Putamen (tissue), 1 donor: ENCODE measurements around the gene ATXN3L.

ENCODE experiments used
- DNase-seq: peaks from one replicate; pipeline ENCODE4 v3.0.0-alpha.2; 2016; ENCODE audit warnings: low spot score

The ATXN3L gene

DNA sequence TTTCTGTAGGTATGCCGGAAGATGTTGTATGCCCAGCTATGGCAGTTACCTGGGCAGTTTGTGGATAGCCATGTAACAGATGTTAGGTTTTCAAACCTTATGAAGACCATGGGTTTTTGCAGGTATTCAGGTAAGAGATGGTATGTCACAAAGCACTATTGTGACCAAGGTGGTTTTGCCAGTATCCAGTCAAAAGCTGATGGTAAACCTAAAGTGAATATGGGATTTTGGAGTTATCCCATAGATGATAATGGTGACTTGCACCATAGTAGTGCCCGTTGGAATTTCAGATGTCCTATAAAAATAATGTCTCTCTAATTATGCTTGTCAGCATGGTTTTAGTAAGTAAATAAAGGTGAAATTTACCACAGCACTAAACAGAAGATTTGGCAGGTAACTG is at the start of gene ATXN3L:
Gene ATXN3L, minus strand, starts transcription at position 101 of the 400 bp plus-strand sequence. CDS start 119 bp downstream, outside the sequence.
- no peak for DNase-seq

DNA sequence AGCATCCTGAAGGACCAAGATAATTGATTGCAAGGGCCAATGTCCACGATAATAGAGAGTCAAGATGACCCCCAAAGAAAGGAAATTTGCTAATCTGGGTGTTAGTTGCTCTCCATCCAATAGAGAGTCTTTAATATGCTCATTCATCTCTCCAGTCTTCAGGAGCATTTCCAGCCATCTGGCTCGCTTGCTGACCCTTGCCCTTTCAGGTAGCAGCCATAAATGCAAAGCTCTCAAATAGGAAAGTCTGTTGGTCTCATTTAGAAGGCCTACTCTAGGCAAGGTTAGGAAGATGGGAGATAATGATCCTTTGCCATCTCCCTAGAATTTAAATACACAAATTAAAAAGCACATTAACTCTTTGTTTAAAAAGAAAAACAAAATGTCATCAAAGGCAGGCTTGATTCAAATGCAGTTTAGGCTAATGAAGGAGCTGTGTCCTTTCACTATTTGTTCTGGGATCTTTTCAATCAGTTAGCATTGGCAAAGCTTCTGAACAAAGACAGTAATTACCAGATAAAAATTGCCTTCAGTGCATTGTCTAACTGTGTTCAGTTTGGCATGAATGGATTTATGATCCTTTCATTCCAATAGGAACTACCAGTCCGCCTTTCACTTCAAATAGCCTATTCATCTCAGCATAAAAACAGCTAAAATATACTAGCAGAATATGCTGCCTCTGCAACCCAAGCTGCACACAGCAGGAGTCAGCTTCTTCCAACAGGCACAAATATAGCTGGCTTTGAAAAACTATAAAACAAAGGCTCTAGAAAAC is 49.6 kb upstream of the ATXN3L start:
- DNase-seq: no peak

DNA sequence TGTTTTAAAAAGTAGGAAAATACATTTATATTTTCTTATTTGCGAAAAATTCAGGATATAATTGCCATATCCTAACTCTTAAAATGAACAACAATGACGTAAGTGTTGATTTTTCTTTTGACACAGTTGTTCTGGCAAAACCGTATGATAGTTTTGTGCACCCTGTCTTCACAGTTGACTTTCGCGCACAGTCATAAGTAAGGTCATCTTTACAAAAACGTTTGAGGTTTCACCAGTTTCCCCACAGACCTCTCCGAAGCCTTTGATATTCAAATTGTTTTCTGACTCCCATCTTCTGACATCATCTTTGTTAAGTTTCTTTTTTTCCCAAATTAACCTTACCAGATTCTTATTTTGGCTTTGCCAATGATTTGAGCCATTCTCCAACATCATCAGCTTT is 48.1 kb upstream of the ATXN3L start:
- no peak for DNase-seq

DNA sequence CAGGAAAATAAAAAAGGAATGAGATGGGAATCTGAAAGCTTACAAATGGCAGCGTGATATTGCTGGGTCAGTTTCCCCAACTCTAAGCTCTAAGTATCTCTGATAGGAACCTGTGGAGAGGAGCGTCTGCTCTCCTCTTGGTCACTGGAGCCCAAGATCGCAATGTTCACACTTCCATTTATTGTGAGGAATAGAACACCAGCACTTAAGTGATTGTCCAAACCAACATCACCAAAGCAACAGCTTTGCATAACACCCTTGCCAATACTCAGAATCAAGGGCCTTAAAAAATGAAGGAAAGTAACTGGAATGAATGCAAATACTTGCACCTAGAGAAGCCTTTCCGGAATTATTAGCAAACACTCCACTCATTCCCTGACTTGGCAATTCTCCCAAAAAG is 46.8 kb upstream of the ATXN3L start:
- DNase-seq: no peak

DNA sequence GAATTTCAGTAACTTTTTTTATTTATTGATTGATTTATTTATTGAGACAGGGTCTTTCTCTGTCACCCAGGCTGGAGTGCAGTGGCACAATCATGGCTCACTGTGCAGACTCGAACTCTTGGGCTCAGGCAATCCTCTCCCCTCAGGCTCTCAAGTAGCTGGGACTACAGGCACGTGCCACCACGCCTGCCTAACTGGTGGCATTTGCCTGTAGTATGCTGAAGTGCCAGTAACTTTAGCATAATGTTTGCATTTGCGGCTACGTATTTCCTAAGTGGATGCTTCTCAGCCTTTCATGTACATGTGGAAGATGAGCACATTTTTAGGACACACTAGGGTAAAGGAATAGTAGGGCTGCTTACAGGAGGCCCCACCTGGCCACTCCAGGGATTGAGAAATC is 45.3 kb upstream of the ATXN3L start:
- no peak for DNase-seq

DNA sequence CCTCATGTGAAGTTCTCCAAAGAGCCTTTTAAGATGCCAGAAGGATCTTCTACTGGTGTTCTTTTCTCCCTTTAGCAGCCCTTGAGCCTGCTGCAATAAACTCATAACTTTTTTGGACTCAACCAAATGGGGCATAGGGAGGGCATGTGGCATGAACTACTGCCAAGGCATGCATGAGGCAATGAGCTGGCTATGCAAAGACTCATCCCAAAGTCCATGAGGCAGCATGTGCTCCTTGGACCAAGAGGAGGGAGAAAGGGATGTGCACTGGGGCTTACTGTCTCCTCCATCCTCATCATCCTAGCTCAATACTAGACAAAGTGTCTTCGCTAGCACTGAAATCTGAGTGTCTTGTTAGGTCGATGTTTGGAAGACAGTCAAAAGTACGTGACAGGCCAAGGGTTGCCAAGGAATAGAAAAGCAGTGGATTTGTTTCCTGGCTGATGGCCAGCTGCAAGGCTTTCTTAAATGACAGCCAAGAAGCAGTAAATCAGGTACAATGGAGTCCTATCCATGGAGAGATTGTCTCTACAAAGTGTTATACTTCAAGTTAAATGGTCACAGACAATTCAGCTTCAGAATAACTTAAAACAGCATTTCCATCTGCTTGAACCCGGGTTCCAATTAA is 44.5 kb upstream of the ATXN3L start:
- no peak for DNase-seq

DNA sequence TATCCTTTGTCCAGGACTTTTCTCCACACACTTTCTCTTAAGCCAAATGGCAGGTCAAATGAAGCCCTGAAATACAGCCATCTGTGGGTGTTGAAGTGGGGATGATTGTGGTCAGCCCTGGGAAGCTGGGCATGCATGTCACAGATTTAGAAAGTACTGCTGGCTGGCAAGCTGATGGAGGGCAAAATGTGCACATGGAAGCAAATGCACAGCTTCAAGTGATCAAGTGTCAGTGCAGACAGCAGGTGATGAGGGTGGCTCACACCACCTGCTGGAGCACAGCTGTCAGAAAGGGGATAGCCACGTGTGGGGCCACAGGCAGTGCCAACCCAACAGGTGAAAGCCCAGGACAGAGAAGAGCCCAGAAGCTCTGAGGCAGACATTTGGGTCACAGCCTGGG is 40.3 kb upstream of the ATXN3L start:
- no peak for DNase-seq

DNA sequence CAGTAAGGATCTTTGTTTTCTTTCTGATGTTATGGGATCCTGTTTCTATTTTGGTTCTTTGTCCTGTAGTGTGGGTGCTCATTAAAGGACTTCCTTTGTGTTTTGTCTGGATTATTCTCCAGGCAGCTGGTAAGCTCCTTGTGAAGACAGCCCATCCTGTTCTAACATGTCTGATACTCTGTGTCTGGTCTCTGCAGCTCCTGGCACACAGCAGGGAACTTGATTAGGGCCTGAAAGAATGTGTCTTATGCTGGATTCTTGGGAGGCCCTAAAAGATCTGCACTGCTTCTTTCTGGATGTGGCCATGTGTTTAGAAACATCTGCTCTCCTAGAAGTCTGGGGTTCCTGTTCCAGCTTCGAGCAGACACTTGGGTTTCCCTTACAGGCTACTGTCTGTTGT is 38.1 kb upstream of the ATXN3L start:
- DNase-seq: no peak

DNA sequence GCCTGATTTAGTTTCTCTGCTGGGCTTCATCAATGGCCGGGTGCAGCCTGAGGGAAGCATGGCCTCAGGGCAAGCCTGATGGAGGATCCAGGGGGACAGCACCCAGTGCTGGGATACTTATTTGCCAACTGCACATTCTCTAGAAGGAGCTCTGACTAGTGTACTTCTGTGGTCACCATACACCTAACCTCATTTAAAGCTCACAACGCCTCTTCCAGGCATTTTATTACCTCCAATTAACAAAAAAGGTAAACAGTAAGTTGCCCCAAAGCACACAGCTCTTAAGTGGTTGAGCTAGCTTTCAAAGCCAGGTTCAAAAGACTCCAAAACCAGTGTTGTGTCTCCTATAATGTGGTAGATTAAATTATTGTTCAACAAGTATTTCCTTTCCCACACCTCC is 26.8 kb upstream of the ATXN3L start:
- no peak for DNase-seq

DNA sequence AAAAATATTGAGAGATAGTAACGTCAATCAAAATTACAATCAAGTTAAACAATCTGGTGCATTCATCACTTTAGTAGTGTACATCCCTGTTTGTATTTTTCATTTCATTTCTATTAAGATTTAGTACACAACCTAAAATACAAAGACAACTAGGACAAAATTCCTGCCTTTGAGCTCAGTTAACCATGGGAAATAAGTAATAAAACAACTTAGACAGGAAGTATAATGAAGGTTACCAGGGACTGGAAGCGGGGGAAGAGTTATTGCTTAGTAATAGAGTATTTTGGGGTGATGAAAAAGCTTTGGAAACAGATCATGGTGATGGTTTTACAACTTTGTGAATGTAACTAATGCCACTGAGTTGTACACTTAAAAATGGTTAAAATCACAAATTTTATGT is 25.6 kb upstream of the ATXN3L start:
- DNase-seq: no peak

DNA sequence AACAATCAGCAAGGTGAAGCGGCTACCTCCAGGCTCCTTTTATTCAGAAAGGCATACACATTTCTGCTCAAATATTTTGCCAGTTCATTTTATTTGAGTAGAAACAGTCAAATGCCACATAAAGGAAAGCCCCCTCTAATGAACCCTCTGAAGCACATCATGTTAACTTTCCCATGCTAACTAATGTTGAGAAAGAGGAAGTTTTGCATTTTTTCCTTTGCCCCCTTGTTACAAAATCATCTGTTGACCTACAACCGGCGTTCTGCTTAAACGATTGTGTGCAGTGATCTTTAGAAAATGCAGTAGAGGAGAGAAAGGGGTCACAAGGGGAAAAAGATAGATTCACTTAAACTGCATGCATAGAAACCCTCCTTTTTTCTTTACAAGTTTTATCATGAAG is 25.2 kb upstream of the ATXN3L start:
- DNase-seq: no peak

DNA sequence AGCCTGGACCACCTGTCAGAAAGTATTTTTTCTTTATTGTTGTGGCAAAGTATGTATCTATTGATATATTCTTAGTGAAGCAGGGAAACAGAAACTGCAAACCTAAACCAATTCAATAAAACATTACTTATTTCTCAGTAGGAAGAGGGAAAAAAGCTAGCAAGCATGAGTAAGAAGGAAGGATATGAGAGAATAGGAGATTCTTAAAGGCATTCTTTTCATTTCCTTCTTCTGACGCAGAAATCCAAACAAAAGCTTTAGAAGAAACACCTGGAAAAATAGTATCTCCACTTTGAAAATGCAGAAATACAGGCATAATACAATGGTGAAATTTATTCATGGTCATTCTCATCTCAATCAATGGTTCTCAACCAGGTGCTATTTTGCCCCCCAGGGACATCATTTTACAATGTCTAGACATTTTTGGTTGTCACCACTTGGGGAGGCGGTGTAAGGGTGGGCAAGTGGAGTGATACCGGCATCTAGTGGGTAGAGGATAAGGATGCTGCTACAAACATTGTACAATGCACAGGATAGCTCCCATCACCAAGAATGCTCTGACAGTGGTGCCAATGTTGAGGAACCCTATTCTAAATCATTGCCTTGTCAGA is 21.7 kb upstream of the ATXN3L start:
- DNase-seq: no peak

DNA sequence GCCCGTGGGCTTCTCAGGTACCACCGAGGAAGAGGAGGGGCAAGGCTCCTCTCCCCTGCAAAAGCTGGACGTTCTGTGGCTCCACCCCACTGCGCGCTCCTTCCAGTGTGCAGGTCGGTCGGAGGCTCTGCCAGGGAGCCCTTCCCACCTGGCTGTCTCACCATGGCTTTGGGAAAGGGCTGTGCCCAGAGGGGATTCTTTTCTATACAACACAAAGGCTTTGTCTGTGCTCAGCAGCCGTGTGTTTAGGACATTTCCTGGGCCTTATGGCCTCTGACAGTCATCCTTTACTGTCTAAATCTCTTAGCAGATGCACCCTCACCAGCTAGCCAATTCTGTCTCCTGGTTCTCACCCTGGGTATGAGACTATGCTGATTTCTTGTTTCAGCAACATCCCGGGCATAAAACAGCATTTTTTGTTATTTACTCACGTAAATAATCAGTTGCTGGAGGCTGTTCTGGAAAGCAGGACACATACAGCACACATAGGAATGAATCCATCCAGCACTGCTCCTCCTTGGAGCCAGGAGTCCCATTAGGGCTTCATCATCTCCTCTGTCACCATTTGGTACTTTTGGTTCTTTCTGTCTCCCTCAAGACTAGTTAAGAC is 20.4 kb upstream of the ATXN3L start:
- DNase-seq: no peak

DNA sequence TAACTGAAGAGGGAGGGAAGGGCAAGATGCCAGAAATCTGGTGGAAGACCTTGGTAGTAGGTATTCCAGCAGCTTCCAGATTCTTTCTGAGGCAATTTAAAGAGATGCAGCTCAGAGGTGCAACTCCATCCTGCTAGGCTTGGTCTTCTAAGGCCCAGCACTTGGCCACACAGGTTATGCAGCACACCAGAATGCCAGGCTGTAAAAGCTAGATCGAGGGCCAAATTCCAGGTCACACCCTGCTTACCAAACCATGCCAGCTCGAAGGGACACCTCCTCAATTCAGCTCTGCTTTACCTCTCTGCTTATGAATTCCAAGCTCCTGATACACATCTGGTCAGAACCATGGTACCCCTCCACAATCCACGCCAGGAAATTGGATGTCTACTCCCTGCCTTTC is 19.8 kb upstream of the ATXN3L start:
- no peak for DNase-seq

DNA sequence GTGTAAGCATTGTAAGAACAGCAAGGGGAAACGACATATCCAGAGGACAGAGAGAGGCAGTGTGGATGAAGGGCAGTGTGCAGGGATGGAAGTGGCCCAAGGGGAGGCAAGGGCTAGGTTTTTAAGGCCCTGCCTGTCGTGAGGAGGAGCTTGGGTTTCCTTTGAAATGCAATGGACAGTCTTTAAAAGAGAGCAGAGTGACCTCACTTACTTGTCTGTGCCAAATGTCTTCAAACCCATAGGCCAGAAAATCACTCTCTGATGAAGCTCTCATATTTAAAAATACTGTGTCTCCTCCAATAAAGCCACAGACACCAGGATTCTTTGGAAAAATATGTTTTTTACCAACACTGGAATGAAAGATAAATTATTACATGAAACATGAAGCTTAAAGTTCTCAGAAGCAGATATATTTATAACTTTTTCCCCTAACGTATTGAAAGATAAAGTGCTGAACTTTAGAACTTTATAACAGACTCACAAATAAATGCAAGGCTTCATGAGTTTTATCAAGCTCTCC is 19.2 kb upstream of the ATXN3L start:
- no peak for DNase-seq

DNA sequence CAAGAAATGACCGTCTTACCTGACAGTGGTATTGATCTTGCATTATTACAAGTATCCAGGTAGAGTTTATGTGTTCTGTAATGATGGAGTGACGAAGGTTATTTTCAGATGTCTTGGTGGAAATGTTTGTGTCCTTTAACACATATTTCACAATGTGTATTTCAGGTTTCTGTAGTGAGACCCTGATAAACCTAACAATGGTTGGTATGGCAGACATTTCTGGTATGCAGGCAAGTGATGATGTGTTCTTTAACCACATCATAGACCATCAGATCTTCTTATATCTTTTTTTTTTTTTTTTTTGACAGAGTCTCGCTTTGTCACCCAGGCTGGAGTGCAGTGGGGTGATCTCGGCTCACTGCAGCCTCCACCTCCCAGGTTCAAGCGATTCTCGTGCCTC is 14.6 kb upstream of the ATXN3L start:
- no peak for DNase-seq

DNA sequence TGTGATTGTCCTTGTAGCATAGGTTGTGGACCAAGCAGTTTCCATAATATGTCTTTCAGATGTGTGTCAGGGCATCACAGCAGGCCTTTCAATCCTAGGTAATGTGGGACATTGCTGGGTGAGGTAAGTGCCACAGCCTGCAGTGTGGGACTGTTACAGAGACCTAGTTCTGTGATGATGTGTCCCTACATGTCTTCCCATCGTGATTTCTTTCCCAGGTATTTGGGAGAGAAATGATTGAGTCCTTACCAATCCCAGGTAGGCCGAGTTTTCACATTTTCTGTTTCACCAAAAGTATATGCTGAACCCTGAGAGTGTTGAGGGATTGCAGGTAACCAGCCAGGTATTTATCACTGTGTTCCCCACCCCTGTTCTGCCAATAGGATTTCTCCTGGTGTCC is 10.6 kb upstream of the ATXN3L start:
- DNase-seq: no peak

DNA sequence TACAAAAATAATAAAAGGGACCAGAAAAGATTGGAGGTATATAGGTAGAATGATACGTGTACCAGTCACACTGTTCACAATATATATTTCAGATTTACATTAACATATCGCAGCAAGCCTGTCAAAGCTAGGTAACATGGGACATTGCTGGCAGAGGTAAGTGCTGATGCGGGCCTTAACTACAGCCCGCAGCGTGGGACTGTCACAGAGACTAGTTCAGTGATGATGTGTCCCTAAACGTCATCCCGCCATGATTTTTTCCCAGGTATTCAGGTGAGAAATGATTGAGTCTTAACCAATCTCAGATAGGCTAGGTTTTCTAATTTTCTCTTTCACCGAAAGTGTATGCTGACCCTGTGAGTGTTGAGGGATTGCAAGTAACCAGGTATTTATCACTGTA is 7.8 kb upstream of the ATXN3L start:
- no peak for DNase-seq

DNA sequence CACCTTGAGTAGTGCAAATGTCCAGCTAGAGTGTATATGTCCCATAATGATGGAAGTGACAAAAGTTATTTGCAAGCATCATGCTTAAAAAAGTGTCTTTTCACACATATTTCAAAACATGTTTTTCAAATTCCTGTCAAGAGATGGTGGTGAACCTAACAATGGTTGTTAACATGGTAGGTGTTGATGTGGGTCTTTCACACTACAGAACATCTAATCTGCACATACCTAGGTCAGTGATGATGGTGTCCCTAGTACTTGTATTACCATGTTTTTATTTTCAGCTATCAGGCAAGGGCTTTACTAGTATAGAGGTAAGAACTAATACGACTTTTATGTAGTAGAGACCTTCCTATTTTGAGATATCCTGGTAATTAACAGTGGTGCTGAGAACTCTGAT is 3.4 kb upstream of the ATXN3L start:
- no peak for DNase-seq

DNA sequence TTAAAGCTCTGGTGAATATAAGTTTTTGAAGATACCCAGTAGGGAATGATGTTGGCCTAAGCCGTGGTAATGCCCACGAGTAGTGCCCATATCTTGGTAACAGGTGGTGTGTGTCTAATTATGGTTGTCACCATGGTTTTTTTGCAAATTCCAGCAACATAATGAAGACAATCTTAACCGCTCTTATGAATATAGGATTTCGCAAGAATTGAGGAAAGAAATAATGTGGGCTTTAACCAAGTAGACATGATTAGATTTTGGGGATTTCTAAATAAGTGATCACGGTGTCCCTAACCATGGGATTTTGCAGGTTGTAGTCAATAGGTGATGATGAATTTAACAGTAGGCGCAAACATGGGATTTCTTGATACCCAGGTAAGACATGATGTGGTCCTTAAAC is 2.5 kb downstream of the ATXN3L start:
- no peak for DNase-seq

DNA sequence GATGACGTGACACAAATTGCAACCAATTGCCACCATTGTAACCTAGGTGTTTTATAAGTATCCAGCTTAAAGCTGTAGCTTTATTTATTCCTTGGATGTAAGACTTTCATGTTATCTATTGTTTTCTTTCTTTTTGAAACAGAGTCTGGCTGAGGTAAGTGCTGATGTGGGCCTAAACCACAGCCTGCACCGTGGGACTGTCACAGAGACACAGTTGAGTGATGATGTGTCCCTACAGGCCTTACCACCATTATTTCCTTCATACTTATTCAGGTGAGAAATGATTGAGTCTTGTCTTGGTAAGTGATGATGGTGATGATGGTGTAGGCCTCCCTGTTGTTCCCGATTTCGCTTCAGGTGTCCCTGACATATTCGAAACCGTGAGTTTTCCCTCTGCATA is 8.3 kb downstream of the ATXN3L start:
- no peak for DNase-seq

DNA sequence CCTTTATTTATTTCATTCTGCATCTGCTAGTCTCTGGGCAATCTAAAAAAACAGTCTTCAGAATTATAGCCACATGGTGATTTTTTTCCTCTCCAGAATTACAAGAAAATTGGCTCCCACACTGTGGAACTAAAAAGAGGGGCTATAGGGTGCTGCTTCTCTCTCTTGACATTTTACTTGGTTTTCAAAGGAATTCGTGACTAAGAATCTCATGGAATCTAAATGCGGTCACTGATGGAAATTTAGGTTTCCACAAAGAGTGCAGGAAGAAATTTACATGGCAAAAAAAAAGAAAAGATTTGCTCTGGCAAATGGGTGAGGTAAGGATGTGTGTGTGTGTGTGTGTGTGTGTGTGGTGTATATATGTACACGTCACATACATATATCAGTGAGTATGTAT is 10.2 kb downstream of the ATXN3L start:
- DNase-seq: no peak

DNA sequence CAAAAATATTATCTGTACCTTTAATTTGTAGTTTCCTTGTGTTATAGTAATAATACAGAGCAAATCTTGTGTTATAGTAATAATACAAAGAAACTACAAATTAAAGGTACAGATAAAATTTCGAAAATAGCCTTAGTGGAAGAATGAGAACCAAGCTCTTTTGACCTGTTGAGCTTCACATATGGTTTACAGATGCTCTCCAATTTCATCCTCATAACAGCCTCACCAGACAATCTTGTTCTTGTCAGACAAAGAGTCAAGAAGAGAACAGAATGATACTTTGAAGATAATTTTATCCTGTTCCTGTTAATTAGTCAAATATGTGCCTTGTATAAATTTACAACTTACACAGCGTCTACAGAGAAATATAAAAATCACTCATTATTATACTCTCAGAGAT is 12.8 kb downstream of the ATXN3L start:
- no peak for DNase-seq
